Anterior cingulate cortex (tissue), 58 donors: ENCODE data around the gene TULP4.
"Not testable (repeated sequence)": the region's sequence is repeated elsewhere in the genome, so short reads cannot be mapped to it uniquely, and the experiment has no call there.

Source experiments
- DNase-seq, 58 donors: peaks; one replicate each; lab custom pipeline; 2025; lab: John Stamatoyannopoulos, UW

TULP4 gene

GRCh38 chr6:158322724-158323560 lies 10.7 kb downstream of the TULP4 start:
- no peak for DNase-seq

DNA sequence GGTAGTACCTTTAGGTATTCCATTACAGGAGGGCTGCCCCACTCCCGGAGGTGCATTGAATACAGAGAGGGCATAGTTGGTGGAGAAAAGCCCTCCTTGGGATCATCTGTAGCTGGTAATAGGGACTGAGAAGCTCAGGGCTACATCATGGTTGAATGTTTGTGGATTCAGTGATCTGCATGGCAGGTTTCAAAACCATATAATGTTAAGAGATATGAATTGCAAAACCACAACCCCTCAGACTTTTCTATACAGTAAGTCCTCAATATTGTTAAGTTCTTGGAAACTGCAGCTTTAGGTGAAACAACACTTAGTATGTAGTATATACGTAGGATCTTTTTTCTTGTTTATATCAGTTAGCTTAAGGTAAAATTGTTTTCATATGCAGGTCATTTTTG lies 11.3 kb downstream of the TULP4 start:
- no peak for DNase-seq

GRCh38 chr6:158324136-158324535 lies 11.9 kb downstream of the TULP4 start:
- no peak for DNase-seq

GRCh38 chr6:158327211-158327610 lies 14.9 kb downstream of the TULP4 start:
- no peak for DNase-seq

- no peak for DNase-seq
These were observed 16.7 kb downstream of the TULP4 start for GRCh38 chr6:158328952-158329351.

DNA sequence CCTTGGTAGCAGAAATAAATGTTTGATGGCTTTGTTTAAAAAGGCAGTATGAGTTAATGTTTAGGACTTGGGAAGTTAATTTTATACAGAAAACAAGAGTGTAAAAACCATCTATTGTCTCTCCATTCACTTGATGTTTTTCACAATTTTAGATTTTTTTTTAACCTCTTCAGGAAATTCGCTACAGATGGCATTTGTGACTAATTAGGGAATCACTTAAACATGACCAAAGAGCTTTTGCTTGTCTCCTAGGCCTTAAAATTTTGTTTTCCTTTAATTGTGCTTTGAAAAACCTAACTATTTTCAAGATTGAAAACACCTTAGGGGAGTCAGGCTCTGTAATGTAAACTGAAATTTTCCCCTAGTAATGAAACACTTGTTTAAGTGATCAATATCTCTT lies 17.3 kb downstream of the TULP4 start:
- DNase-seq = no peak

- DNase-seq = no peak
These were observed 17.8 kb downstream of the TULP4 start for GRCh38 chr6:158330016-158330415.

GRCh38 chr6:158332237-158332636 lies 20.0 kb downstream of the TULP4 start:
- DNase-seq = no peak

DNA sequence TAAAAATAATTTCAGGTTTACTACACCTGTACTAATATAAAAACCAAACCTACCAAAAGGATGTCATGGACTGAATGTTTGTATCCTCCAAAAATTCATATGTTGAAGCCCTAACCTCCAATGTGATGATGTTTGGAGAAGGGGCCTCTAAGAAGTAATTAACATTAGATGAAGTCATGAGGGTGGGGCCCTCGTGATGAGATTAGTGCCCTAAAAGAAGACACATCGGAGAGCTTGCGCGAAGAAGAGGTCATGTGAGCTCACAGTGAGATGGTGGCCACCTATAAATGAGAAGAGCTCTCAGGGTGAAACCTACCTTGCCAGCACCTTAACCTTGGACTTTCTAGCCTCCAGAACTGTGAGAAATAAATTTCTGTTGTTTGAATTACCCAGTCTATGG lies 20.8 kb downstream of the TULP4 start:
- DNase-seq = no peak

DNA sequence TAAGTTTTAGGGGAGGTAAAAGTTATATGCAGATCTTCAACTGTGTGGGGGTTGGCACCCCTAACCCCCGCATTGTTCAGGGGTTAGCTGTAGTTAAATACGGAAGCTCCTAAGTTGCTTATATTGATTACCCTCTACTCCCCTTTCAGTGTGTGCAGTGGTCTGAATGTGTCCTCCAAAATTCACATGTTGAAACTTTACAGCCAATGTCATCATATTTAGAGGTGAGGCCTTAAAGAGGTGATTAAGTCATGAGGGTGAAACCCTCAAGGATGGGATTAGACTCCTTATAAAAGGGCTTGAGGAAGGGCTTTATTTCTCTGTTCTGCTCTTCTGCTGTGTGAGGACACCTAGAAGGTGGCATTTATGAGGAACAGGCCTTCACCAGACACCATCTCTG lies 22.3 kb downstream of the TULP4 start:
- no peak for DNase-seq

GRCh38 chr6:158337332-158337731 lies 25.1 kb downstream of the TULP4 start:
- no peak for DNase-seq

DNA sequence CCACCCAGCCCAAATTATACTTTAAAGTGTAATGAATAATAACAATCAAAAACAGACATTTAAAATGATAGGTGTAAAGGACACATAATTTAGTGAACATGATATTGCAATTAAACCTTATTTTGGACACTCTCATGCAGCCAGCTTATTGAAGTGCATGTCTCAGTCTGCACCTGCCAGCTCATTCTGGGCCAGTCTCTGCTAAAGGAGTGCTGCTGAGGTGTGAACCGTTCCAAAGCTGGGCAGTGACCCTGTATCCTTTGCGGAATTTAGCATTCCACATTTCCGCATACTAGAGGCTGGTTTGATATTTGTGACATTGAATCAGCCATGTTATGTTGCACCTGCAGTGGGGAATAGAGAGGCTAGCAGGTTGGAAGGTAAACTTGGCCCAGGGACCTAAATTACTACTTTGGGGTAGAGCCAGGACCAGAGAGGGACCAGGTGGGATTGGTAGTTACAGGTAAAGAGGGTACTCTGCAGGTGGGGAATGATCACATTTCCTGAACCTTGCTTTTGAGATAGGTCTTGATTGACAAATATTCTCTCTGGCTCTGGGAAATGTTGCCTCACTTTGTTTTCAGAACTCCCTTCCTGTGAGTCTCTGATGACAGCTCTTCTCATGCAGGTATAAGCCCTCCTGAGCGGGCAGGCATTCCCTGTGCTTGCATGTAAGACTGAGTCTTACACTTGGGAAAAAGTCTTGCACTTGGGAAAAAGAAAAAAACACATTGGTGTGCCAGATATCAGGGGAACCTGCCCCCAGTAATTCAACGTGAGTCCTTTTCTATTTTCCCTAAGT lies 26.2 kb downstream of the TULP4 start:
- DNase-seq = no peak

DNA sequence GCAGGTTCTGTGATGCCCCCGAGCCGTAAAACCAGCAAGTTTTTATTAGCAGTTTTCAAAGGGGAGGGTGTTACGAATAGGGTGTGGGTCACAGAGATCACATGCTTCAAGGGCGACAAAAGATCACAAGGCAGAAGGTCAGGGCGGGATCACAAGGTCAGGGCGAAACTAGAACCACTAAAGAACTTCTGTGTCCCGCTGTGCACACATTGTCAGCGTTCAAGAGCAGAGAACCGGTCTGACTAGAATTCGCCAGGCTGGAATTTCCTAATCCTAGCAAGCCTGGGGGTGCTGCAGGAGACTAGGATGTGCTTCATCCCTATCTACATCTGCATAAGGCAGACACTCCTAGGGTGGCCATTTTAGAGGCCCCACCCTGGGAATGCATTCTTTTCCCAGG lies 26.9 kb downstream of the TULP4 start:
- DNase-seq = not testable (repeated sequence)

DNA sequence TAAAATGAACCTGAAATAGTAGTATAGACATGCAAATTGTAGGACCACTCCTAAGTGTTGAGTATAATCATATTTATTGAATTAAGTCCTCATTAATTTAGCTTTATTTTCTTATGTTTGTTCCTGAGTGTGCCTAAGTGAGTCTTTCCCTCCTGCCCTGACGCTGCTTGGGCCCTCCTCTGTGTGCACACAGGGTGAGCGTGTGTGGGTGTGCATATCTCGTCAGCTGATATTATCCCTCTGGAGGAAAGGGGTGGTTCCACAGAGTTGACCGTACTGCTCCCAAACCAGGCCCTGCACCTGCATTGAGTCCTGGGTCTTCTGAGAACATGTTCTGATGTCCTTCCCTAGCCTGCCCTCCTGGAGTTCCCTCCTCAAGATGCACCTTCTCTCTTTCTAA lies 28.0 kb downstream of the TULP4 start:
- no peak for DNase-seq

DNA sequence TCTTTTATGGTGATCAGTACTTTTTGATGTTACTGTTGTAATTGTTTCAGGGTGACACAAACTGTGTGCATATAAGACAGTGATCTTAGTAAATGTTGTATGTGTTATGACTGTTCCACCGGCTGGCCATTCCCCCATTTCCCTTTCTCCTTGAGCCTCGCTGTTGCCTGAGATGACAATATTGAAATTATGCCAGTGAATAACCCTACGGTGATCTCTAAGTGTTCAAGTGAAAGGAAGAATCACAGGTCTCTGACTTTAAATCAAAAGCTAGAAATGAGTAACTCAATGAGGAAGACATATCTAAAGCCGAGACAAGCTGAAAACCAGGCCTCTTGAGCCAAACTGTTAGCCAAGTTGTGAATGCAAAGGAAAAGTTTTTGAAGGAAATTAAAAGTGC lies 32.3 kb downstream of the TULP4 start:
- DNase-seq = no peak

- not testable (repeated sequence) for DNase-seq
These were observed 33.2 kb downstream of the TULP4 start for GRCh38 chr6:158345444-158345843.

- DNase-seq = no peak
These were observed 35.1 kb downstream of the TULP4 start for GRCh38 chr6:158347335-158347734.

- not testable (repeated sequence) for DNase-seq
These were observed 36.7 kb downstream of the TULP4 start for GRCh38 chr6:158348737-158349504.

DNA sequence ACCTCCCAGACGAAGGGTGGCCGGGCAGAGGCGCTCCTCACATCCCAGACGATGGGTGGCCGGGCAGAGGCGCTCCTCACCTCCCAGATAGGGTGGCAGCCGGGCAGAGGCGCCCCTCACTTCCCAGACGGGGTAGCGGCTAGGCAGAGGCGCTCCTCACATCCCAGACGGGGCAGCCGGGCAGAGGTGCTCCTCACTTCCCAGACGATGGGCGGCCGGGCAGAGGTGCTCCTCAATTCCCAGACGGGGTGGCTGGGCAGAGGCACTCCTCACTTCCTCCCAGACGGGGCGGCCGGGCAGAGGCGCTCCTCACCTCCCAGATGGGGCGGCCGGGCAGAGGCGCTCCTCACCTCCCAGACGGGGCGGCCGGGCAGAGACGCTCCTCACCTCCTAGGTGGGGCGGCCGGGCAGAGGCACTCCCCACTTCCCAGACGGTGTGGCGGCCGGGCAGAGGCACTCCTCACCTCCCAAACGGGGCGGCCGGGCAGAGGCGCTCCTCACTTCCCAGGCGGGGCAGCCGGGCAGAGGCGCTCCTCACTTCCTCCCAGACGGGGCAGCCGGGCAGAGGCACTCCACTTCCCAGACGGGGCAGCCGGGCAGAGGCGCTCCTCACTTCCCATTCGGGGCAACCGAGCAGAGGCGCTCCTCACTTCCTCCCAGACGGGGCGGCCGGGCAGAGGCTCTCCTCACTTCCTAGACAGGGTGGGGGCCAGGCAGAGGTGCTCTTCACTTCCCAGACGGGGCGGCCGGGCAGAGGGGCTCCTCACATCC lies 37.4 kb downstream of the TULP4 start:
- DNase-seq = not testable (repeated sequence)

DNA sequence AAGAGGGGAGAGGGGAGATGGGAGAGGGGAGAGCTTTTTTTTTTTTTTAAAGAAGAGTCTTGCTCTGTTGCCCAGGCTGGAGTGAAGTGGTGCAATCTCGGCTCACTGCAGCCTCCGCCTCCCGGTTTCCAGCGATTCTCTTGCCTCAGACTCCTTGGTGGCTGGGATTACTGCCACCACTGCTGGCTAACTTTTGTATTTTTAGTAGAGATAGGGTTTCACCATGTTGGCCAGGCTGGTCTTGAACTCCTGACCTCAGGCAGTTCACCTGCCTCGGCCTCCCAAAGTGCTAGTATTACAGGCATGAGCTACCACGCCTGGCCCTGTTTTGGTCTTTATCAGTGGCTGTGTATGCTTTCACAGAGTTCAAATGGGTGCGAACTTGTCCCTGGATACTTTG lies 38.5 kb downstream of the TULP4 start:
- DNase-seq = not testable (repeated sequence)
